Ascending aorta (tissue), 2 donors: Measurements from ENCODE around the gene HENMT1. TPM values are rescaled to one million over a fixed set of nuclear protein-coding genes. Genes with fewer than 3 reads are reported as not detected.

ENCODE experiments used
- DNase-seq, 2 donors: peaks; one replicate each; pipeline ENCODE4 v3.0.0-alpha.2; 2019; ENCODE audit warnings: low spot score in 2 of 2
- H3K27ac ChIP-seq, 2 donors: fragments of 200-600 bp; sonication (generic); one replicate each; pipeline ENCODE4 v1.5.1; 2016 to 2017; ENCODE audit warnings: mild to moderate bottlenecking in 1 of 2
- H3K27me3 ChIP-seq: fragments of 200-600 bp; sonication (generic); one replicate; pipeline ENCODE4 v1.5.1; 2017
- H3K36me3 ChIP-seq, 2 donors: fragments of 200-600 bp; sonication (generic); one replicate each; pipeline ENCODE4 v1.5.1; 2016
- H3K4me1 ChIP-seq, 2 donors: fragments of 200-600 bp; sonication (generic); one replicate each; pipeline ENCODE4 v1.5.1; 2016 to 2017; ENCODE audit warnings: mild to moderate bottlenecking in 1 of 2
- H3K4me3 ChIP-seq, 2 donors: fragments of 200-600 bp; sonication (generic); one replicate each; pipeline ENCODE4 v1.5.1; 2016 to 2017; ENCODE audit warnings: mild to moderate bottlenecking in 1 of 2
- H3K9me3 ChIP-seq, 2 donors: fragments of 200-600 bp; sonication (generic); one replicate each; pipeline ENCODE4 v1.5.1; 2016
- intact Hi-C: fragments of 100-400 bp; cut with DNase I; formaldehyde crosslinking; loops from one replicate; pipeline ENCODE4 v1.15.1; 2023
- total RNA-seq: library from RNA; depleted of rRNA; stranded (reverse); fragments of >200 nt; gene quantifications from one replicate; pipeline ENCODE4 v1.1.0, GENCODE V29; 2016
- TF ChIP-seq, protein P1 (sequence below), 3 experiments: fragments of 200-600 bp in 2 of 3; fragments of 450-650 bp in 1 of 3; sonication (generic) in 2 of 3; IDR thresholded peaks; one replicate each; pipeline ENCODE4 v1.5.1; 2016 to 2019; ENCODE audit warnings: antibody characterized with exemption in 3 of 3, mild to moderate bottlenecking in 1 of 3, moderate library complexity in 1 of 3

The HENMT1 gene
- total RNA-seq, 1 donor from 2014 or later = not detected

- peaks cover 0 to 8% of the 10 kb centered on the region in 2 donors for H3K36me3 ChIP-seq
- H3K4me1 ChIP-seq = peaks cover 0 to 9% of the 10 kb centered on the region in 2 donors
- DNase-seq = no peak
- no peak overlapping the region for H3K4me3 ChIP-seq
- TF ChIP-seq, protein P1, sequence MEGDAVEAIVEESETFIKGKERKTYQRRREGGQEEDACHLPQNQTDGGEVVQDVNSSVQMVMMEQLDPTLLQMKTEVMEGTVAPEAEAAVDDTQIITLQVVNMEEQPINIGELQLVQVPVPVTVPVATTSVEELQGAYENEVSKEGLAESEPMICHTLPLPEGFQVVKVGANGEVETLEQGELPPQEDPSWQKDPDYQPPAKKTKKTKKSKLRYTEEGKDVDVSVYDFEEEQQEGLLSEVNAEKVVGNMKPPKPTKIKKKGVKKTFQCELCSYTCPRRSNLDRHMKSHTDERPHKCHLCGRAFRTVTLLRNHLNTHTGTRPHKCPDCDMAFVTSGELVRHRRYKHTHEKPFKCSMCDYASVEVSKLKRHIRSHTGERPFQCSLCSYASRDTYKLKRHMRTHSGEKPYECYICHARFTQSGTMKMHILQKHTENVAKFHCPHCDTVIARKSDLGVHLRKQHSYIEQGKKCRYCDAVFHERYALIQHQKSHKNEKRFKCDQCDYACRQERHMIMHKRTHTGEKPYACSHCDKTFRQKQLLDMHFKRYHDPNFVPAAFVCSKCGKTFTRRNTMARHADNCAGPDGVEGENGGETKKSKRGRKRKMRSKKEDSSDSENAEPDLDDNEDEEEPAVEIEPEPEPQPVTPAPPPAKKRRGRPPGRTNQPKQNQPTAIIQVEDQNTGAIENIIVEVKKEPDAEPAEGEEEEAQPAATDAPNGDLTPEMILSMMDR (IDR thresholded peaks at IDR 0.05) = no peak
- H3K9me3 ChIP-seq = no peaks in the 10 kb centered on the region
- H3K27ac ChIP-seq = no peak overlapping the region
- intact Hi-C loops = no loop called here
- H3K27me3 ChIP-seq = no peaks in the 10 kb centered on the region
Observed at GRCh38 chr1:108598340-108598739, 62.6 kb downstream of the HENMT1 start.

Other genes with a start within 250 kb of the HENMT1 start
- gene NBPF6, start 210.8 kb downstream of the HENMT1 start, total RNA-seq = not detected
- 9.6 TPM for gene EEIG2, start 101.0 kb downstream of the HENMT1 start, total RNA-seq
- gene PRPF38B, start 31.2 kb upstream of the HENMT1 start, total RNA-seq = 9.0 TPM
- not detected for gene FNDC7, start 51.8 kb upstream of the HENMT1 start, total RNA-seq
- 13.7 TPM for gene STXBP3, start 85.6 kb upstream of the HENMT1 start, total RNA-seq
- not detected for gene AKNAD1, start 196.0 kb upstream of the HENMT1 start, total RNA-seq
- 45.1 TPM for gene GPSM2, start 215.9 kb upstream of the HENMT1 start, total RNA-seq